NT2/D1 (cell line): ENCODE measurements around the gene RBM12.

ENCODE experiments used
- DNase-seq: peaks from one replicate; pipeline ENCODE4 v3.0.0-alpha.2; 2011; ENCODE audit warnings: low read depth, low spot score
- H3K27me3 ChIP-seq: 2 replicates; pipeline ENCODE4 v1.6.0; 2011; ENCODE audit warnings: mild to moderate bottlenecking; ENCODE audit not compliant: insufficient read length, insufficient read depth
- H3K36me3 ChIP-seq: 2 replicates; pipeline ENCODE4 v1.6.1; 2011; ENCODE audit warnings: mild to moderate bottlenecking, low read length, mixed read lengths; ENCODE audit not compliant: insufficient read depth, insufficient read length
- H3K4me1 ChIP-seq: 2 replicates; pipeline ENCODE4 v1.5.1; 2011; ENCODE audit not compliant: insufficient read depth, insufficient read length
- H3K4me3 ChIP-seq: 2 replicates; pipeline ENCODE4 v1.5.1; 2011; ENCODE audit warnings: low read depth; ENCODE audit not compliant: insufficient read length
- H3K9ac ChIP-seq: 2 replicates; pipeline ENCODE4 v1.6.0; 2011; ENCODE audit warnings: low read depth; ENCODE audit not compliant: insufficient read length
- H3K9me3 ChIP-seq: 2 replicates; pipeline ENCODE4 v1.5.1; 2011; ENCODE audit warnings: mild to moderate bottlenecking, low read length; ENCODE audit not compliant: insufficient read depth
- SUZ12 ChIP-seq: IDR thresholded peaks from 2 replicates; pipeline ENCODE4 v1.6.1; 2011; ENCODE audit not compliant: insufficient read length, insufficient read depth; ENCODE audit errors: extremely low read depth
- YY1 ChIP-seq: IDR thresholded peaks from 2 replicates; pipeline ENCODE4 v1.6.1; 2011; ENCODE audit not compliant: insufficient read length, insufficient read depth
- ZNF274 ChIP-seq: IDR thresholded peaks from 2 replicates; pipeline ENCODE4 v1.6.1; 2011; ENCODE audit warnings: mild to moderate bottlenecking, low read depth, low read length

Gene RBM12

DNA sequence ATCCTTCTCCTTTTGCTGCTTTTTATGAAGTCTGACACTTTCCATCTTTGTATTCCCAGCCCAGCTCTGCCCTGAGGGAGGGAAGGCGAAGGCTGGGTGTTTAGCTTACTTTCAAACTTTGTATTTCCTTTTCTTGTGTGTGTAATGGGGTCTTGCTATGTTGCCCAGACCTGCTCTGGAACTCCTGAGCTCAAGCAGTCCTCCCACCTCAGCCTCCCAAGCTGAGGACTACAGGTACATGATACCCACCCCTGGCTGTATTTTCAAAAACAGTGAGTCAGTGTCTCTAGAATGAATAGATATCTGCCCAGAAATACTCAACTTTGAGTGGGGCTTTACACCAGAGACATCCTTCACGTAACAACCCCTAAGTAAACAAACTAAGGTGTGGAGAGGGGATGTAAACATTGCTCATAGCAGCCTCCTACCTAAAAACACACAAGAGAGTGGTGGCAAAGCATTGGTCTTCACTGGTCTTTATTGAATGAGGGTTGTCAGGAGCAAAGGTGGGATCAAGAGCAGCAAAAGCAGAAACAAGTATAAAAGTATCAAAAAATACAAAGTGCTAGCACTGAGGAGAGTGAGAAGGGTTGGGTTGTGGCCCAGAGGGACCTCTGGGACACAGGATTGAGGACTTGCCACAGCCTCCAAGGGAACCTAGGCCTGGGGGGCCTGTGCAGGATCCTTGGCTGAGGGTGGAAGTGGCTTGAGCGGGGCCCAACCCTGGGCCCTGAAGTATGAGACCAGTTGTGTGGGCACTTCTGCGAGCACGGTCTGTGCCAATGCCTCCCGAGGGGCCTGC is 38.9 kb downstream of the RBM12 start:
- no peak overlapping the region for H3K9ac ChIP-seq
- H3K36me3 ChIP-seq = peaks cover 78% of the 10 kb centered on the region
- H3K9me3 ChIP-seq = no peaks in the 10 kb centered on the region
- DNase-seq = no peak
- H3K27me3 ChIP-seq = no peaks in the 10 kb centered on the region
- peaks cover under 1% of the 10 kb centered on the region for H3K4me1 ChIP-seq
- no peak for TF ChIP-seq SUZ12
- no peak for TF ChIP-seq ZNF274
- TF ChIP-seq YY1 = no peak
- no peak overlapping the region for H3K4me3 ChIP-seq

DNA sequence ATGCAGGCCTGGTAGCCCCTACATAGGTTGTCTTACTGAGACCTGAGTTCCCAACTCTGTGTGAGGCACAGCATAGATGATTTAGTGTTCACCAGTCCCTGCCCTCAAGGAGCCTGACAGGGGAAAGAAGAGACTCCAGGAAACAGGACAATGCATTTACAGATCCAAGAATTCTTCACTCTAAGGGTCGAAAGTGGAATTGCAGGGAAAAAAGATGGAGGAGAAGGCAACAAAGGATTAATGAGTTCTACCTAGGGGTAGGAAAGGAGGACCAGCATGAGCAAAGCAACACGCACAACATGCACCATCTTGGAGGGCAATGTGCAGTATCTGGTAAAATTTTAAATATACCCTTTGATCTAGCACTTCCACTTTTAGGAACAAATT is 43.1 kb downstream of the RBM12 start:
- peaks cover 42% of the 10 kb centered on the region for H3K36me3 ChIP-seq
- TF ChIP-seq YY1 (no peak), SUZ12 (no peak), ZNF274 (no peak)
- no peak overlapping the region for H3K9ac ChIP-seq
- H3K27me3 ChIP-seq = peaks cover 9% of the 10 kb centered on the region
- no peak overlapping the region for H3K4me3 ChIP-seq
- H3K4me1 ChIP-seq = peaks cover 5% of the 10 kb centered on the region
- no peak for DNase-seq
- H3K9me3 ChIP-seq = no peaks in the 10 kb centered on the region

DNA sequence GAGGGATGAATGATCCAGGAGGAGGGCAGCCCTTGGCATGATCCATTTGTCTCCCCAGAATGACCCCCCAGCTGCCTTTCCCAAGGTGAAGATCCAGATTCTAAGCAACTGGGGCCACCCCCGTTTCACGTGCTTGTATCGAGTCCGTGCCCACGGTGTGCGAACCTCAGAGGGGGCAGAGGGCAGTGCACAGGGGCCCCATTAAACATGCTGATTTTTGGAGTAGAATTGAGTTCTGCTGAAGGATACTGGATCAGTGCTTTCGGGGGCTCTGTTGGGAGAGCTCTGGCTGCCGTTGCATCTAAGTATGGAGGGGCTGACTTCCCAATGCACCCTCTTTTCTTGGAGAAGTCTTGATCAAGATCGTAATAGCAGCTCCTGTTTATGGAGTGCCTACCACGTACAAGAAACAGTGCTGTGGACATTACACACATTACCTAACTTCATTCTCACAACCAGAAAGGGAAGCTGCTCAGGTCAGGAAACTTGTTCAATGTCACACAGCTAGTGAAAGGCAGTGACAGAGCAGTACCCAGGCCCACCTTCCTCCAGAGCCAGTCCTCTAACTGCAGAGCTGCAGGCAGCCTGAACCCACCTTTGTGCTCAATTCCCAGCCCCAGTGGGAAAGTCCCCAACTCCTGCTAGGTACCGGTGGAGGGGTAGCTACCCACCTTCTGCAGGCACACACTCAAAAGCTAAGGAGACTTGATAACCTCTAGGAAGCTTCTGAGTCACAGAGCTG is 43.7 kb downstream of the RBM12 start:
- Histone ChIP-seq H3K36me3 (peaks cover 36% of the 10 kb centered on the region), H3K9ac (no peak overlapping the region), H3K4me1 (peaks cover 5% of the 10 kb centered on the region), H3K4me3 (no peak overlapping the region), H3K27me3 (peaks cover 9% of the 10 kb centered on the region), H3K9me3 (no peaks in the 10 kb centered on the region)
- DNase-seq = no peak
- TF ChIP-seq YY1 = no peak
- TF ChIP-seq SUZ12 = no peak
- no peak for TF ChIP-seq ZNF274

DNA sequence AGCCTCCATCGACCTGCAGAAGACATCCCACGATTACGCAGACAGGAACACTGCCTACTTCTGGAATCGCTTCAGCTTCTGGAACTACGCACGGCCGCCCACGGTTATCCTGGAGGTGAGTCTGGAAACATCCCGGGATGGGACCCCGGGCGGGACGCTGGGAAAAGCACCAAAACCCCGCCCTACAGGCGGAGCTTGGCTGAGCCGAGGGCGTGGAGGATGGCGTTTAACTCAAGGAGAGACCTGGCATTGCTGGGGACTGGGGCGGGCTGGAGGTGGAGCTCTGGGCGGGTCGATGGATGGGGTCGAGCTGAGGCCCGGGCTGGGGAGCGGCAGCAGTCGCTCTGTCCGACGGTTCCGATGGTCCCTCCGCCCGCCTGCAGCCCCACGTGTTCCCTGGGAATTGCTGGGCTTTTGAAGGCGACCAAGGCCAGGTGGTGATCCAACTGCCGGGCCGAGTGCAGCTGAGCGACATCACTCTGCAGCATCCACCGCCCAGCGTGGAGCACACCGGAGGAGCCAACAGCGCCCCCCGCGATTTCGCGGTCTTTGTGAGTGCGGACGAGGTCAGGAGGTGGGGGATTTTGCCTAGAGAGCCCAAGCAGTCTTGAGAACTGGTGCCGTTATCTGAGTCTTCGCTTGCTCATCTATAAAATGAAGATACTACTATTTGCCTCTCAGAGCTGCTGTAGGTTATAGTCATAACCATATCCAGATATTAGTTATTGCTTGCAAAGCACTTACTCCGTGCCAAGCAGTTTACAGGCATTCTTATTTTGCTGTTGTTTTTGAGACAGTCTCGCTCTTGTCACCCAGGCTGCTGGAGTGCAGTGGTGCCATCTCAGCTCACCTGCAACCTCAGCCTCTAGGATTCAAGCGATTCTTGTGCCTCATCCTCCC is 45.3 kb downstream of the RBM12 start:
- TF ChIP-seq YY1 = no peak
- H3K4me1 ChIP-seq = peaks cover 5% of the 10 kb centered on the region
- peaks cover 22% of the 10 kb centered on the region for H3K36me3 ChIP-seq
- no peaks in the 10 kb centered on the region for H3K9me3 ChIP-seq
- peaks cover 9% of the 10 kb centered on the region for H3K27me3 ChIP-seq
- H3K9ac ChIP-seq = peak overlapping the region; percentile 79
- DNase-seq = peak; percentile 89
- peak overlapping the region; percentile 71 for H3K4me3 ChIP-seq

DNA sequence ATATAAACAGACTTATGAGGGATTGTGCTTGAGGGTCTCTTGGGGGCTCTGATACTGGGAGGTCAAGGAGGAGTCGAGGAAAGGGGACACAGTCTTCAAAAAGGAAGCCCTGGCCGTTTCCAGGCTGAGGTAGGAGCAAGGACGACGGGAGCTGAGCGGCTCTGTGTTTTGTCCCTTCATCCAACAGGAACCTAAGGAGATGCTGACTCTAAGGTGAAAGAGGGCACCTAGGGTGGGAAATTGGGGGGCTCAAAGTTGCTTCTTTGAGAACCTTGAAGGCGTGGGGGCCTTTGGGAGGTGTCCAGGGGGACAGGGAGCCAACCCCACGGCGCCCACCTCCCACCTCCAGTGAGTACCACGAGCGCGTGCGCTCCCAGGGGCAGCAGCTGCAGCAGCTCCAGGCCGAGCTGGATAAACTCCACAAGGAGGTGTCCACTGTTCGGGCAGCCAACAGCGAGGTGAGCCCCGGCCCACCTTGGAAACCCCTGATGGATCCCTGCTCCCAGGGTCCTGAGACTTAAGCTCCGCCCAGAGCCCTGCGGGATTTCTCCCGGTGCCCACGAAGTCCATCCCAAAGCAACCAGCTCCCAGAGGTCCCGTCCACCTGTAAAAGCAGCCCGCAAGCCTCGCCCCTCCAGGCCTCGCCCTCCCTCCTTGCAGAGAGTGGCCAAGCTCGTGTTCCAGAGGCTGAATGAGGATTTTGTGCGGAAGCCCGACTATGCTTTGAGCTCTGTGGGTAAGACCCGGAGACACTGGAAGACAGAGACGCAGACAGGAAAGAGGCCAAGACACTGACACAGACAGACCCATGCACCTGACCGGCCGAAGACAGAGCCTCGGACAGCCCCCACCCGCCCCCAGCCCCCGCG is 46.2 kb downstream of the RBM12 start:
- Histone ChIP-seq H3K27me3 (peaks cover 9% of the 10 kb centered on the region), H3K9me3 (no peaks in the 10 kb centered on the region), H3K36me3 (peaks cover 15% of the 10 kb centered on the region), H3K9ac (peak overlapping the region; percentile 79), H3K4me1 (peaks cover 5% of the 10 kb centered on the region), H3K4me3 (peak overlapping the region; percentile 71)
- no peak for TF ChIP-seq YY1
- TF ChIP-seq ZNF274 = no peak
- no peak for TF ChIP-seq SUZ12
- DNase-seq = no peak

DNA sequence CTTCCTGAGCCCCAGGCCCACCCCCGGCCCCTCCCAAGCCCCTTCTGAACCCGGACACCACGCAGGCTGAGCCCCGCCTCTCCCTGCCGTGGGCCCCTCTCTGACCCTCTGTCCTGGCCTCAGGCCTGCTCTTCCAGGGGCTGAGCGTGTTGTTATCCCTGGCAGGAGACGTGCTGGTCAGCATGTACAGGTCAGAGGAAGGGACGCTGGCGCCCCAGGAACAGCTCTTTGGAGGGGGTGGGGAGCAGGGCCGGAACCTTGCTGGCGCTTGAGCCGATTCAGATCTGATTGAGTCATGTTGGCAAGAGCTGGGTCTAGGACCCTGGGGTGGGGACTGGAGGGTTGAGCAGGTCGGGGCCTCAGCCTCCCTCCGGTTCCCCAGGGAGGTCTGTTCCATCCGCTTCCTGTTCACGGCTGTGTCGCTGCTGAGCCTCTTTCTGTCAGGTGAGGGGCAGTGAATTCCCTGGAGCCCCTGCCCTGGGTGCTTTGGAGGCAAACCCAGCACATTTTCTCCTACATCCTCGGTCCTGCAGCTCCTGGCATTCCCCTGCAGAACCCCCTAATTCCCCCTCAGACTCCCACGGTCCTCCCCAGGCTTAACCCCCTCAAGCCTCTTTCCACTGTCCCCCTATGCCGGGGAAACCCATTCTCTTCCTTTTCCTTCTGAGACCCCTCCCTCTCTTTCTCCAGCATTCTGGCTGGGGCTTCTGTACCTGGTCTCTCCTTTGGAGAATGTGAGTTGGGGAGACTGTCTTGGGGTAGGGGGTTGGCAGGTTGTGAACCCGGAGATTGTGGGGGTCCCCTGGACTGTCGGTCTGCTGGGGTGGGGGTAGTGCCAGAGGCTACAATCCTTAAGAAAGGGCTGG is 47.1 kb downstream of the RBM12 start:
- H3K9me3 ChIP-seq = no peaks in the 10 kb centered on the region
- peaks cover 5% of the 10 kb centered on the region for H3K4me1 ChIP-seq
- TF ChIP-seq SUZ12 (no peak), ZNF274 (no peak), YY1 (no peak)
- peaks cover 9% of the 10 kb centered on the region for H3K27me3 ChIP-seq
- peak; percentile 40 for DNase-seq
- H3K4me3 ChIP-seq = peak overlapping the region; percentile 71
- peak overlapping the region; percentile 79 for H3K9ac ChIP-seq
- H3K36me3 ChIP-seq = peaks cover 15% of the 10 kb centered on the region
